Activated naive CD4-positive, alpha-beta T cell treated with anti-CD3 and anti-CD28 coated beads, Interleukin-2, amount 50 U/mL, for 72 hours (primary cell): ENCODE measurements around the gene CADM4. TPM values are rescaled to one million over a fixed set of nuclear protein-coding genes. Genes with fewer than 3 reads are reported as not detected.
A peak's percentile ranks its signal among the peaks of the same experiment; 100 is the strongest.
"Not testable (repeated sequence)": the region's sequence is repeated elsewhere in the genome, so short reads cannot be mapped to it uniquely, and the experiment has no call there.

ENCODE experiments used
- ATAC-seq, 2 donors: fragments of 150-1000 bp; cut with Tn5 transposase; 2 replicates each; pipeline ENCODE4 v1.10.0; 2021; ENCODE audit warnings: mild to moderate bottlenecking in 2 of 2, moderate library complexity in 2 of 2
- DNase-seq, 2 donors: peaks; one replicate each; pipeline ENCODE4 v3.0.0; 2021 to 2022; ENCODE audit warnings: low spot score in 2 of 2
- H3K27ac Mint-ChIP-seq, 2 donors: one replicate each; pipeline ENCODE4 v1.8.0; 2022; ENCODE audit warnings: mild to moderate bottlenecking in 2 of 2, mixed read lengths in 2 of 2
- H3K36me3 Mint-ChIP-seq, 2 donors: one replicate each; pipeline ENCODE4 v1.8.0; 2022; ENCODE audit warnings: mixed read lengths in 2 of 2
- H3K9me3 Mint-ChIP-seq, 2 donors: one replicate each; pipeline ENCODE4 v1.8.0; 2022; ENCODE audit warnings: mixed read lengths in 2 of 2
- total RNA-seq, 2 donors: library from RNA; stranded (reverse); gene quantifications; one replicate each; pipeline ENCODE4 v1.2.3, GENCODE V29; 2022

CADM4 gene, protein sequence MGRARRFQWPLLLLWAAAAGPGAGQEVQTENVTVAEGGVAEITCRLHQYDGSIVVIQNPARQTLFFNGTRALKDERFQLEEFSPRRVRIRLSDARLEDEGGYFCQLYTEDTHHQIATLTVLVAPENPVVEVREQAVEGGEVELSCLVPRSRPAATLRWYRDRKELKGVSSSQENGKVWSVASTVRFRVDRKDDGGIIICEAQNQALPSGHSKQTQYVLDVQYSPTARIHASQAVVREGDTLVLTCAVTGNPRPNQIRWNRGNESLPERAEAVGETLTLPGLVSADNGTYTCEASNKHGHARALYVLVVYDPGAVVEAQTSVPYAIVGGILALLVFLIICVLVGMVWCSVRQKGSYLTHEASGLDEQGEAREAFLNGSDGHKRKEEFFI
- total RNA-seq, result under 1 TPM; 0.58 to 0.66 TPM

DNA sequence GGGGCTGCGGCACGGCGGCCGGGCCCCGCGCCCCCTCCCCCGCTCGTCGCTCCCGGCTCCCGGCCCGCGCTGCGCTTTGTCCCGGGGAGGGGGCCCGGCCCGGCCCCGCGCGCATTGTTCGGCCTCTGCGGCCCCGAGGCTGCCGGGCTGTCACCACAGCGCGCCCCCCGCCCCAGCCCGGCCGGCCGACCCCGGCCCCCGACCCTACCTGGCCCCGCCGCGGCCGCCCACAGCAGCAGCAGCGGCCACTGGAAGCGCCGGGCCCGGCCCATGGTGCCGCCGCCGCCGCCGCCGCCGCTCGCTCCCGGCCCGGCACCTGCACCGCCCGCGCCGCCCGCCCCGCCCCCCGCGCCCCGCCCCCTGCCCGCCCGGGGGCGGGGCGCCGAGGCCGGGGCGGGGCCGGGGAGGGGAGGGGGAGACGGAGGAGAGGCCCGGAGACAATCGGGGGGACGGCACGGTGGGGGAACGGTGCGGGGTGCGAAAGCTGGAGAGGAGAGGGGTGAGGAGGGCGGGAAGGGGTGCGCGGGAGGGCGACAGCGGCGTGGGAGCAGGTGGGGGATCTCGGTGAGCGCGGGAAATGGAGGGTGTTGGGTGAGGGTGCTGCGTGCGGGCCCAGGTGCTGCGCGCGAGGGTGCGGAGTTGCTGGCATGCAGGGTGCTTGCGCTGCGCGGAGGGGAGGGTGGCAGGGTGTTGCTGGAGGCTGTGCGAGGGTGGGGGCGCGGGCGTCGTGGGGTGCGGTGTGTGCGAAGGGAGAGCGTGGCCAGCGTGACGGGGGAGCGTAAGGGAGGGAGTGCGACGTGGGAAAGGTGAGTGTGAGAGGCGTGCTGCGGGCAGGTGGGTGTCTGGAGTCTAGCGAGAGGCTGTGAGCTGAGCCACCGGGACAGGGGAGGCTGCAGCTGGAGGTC lies at the start of gene CADM4:
Gene CADM4 (minus strand): TSS at position 332 of the 905 bp plus-strand sequence. CDS start 60 bp downstream, at position 272.
- peak in 1 of 2 donors; percentile 34 for DNase-seq

DNA sequence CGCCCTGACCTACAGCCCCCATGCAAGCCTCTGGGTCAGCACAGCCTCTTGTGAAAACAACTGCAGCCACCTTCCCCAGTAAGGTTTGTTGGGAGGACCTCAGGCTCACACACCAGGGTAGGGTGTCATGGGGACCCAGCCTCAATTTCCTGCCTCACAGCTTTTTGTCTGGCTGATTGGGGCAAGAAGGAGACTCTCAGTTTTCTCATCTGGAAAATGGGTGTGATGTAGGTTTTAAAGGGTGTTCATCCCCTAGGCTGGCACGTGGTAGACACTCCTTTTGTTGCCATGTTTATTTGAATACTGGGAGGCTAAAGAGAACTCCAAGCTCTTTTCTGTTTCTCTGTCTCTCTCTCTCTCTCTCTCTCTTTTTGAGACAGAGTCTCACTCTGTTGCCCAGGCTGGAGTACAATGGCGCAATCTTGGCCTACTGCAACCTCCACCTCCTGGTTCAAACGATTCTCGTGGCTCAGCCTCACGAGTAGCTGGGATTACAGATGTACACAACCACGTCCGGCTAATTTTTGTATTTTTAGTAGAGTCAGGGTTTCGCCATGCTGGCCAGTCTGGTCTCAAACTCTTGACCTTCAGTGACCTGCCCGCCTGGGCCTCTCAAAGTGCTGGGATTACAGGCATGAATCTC lies 48.5 kb upstream of the CADM4 start:
- Mint-ChIP-seq H3K27ac (no peak overlapping the region), H3K9me3 (peaks cover 0 to 9% of the 10 kb centered on the region in 2 donors), H3K36me3 (peaks cover 5 to 7% of the 10 kb centered on the region in 2 donors)
- DNase-seq (no peak), ATAC-seq (no peak)

More for the DNA sequence above, at the start of gene CADM4:
- Mint-ChIP-seq H3K9me3 (no peaks in the 10 kb centered on the region), H3K27ac (peak within 1 kb of the TSS in 1 of 2 donors; percentile 36), H3K36me3 (no peaks in the 10 kb centered on the region)
- ATAC-seq, result peak; percentile 80 to 86

DNA sequence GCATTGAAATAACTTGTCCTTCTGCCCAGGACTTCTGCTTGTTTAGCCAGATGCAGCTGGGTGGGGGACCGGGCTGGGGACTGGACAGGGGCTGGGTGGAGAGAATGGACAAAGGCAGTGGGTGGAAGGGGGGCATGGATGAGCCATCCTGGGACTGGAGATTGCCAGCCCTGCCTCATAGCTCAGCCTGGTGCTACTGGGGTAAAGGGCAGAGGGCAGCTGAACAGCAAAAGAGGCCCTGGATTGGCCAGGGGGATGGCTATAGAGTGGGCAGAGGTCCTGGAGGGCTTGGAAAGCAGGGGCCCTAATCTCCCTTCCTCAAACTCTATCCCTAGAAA lies 48.0 kb upstream of the CADM4 start:
- DNase-seq (no peak), ATAC-seq (no peak)
- no peak overlapping the region for H3K27ac Mint-ChIP-seq
- peaks cover 5 to 7% of the 10 kb centered on the region in 2 donors for H3K36me3 Mint-ChIP-seq
- H3K9me3 Mint-ChIP-seq, result peaks cover 0 to 9% of the 10 kb centered on the region in 2 donors

DNA sequence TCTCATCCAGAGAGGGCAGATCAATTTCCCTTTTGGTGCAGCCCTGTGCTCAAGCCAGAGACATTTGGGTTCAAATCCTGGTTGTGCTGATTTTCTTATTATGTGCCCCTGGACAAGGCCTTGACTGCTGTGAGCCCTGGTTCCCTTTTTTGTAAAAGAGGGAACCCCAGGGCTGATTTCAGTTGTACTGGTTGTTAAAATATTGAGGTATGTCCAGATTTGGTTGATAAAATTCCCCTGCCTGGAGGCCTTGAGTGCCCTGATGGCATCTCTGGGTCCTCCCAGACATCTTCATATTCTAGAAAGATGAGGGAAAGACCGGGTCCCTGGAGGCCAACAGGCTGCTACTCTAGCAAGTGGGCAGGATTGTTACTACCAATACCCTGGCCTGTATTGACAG lies 44.7 kb upstream of the CADM4 start:
- DNase-seq (no peak), ATAC-seq (no peak)
- peak overlapping the region in 1 of 2 donors; percentile 64 for H3K27ac Mint-ChIP-seq
- no peaks in the 10 kb centered on the region for H3K36me3 Mint-ChIP-seq
- H3K9me3 Mint-ChIP-seq, result no peaks in the 10 kb centered on the region

DNA sequence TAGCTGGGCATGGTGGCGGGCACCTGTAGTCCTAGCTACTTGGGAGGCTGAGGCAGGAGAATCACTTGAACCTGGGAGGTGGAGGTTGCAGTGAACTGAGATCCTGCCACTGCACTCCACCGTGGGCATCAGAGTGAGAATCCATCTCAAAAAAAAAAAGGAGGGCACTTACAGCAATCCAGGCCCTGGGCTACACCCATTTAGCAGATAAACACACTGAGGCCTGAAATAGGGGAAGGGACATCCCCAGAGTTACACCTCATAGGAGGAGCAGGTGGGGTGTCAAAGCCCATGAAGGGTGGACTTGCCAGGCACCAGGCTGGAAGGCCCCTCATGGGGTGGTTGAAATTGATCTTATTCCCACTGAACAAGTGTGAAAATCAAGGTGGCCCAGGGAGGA lies 44.3 kb upstream of the CADM4 start:
- no peaks in the 10 kb centered on the region for H3K36me3 Mint-ChIP-seq
- no peak for DNase-seq
- ATAC-seq, result no peak
- peak overlapping the region in 1 of 2 donors; percentile 64 for H3K27ac Mint-ChIP-seq
- no peaks in the 10 kb centered on the region for H3K9me3 Mint-ChIP-seq

DNA sequence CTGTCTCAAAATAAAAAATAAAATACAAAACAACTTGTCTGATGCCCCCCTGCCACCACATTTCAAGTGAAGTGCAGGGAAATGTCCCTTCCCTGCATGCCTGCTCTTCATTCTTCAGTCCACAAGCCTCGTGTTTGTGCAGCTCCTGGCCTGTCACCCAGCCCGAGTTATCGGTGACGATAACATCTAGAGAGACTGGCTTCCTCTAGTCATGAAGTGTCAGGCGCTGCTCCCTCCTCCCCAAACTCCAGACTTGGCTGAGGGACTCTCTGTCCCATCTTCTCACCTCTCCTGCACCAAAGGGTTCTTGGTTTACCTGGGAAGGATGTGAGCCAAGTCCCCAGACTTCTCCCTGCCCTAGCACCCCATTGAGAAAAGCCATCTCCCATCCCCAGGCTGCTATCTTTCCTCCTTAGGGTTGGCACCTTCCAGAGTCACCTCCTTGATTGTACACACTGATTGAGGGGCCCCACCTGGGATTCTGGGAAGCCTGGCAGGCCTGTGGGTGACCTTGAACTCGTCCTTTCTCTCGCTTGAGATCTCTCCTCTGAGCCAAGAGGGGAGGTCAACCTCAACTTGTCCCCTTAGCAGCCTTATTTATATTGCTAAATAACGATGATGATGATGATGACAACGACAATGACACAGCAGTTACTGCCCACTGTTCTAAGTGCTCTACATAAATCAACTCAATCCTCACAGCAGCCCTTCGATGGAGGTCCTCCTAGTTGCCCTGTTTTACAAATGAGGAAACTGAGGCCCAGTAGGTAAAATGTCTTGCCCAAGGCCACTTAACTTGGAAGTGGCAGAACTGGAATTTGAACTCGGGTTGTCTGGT lies 43.4 kb upstream of the CADM4 start:
- Mint-ChIP-seq H3K27ac (peak overlapping the region in 1 of 2 donors; percentile 64), H3K9me3 (no peaks in the 10 kb centered on the region), H3K36me3 (no peaks in the 10 kb centered on the region)
- DNase-seq (no peak), ATAC-seq (no peak)

DNA sequence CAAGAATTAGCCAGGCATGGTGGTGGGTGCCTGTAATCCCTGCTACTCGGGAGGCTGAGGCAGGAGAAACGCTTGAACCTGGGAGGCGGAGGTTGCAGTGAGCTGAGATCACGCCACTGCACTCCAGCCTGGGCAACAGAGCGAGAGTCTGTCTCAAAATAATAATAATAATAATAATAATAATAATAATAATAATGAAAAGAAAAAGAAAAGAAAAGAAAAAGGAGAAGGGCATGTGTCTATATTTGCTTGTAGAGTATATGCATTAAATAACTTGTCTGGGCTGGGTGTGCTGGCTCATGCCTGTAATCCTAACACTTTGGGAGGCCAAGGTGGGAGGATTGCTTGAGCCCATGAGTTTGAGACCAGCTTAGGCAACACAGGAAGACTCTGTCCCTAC lies 42.6 kb upstream of the CADM4 start:
- H3K27ac Mint-ChIP-seq, ATAC-seq, DNase-seq, H3K36me3 Mint-ChIP-seq, H3K9me3 Mint-ChIP-seq: not testable (repeated sequence)

DNA sequence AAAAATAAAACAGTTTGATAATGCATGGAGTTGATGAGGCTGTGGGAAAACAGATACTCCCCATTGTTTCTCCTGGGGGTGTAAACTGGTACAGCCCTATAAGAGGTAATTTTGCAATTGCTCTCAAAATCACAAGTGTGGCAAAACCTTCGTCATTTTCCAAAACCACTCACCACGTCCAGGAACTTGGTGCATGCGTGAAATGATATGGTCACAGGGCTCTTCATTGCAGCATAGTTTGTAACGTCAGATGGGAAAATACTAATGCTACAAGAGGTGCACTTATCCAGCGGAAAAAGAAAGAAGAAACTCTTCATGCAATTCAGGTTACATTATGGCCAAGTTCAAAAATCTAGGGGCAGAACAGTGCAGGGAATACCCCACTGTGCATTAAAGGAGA lies 42.2 kb upstream of the CADM4 start:
- ATAC-seq, result no peak
- no peaks in the 10 kb centered on the region for H3K9me3 Mint-ChIP-seq
- no peak overlapping the region for H3K27ac Mint-ChIP-seq
- H3K36me3 Mint-ChIP-seq, result no peaks in the 10 kb centered on the region
- no peak for DNase-seq

DNA sequence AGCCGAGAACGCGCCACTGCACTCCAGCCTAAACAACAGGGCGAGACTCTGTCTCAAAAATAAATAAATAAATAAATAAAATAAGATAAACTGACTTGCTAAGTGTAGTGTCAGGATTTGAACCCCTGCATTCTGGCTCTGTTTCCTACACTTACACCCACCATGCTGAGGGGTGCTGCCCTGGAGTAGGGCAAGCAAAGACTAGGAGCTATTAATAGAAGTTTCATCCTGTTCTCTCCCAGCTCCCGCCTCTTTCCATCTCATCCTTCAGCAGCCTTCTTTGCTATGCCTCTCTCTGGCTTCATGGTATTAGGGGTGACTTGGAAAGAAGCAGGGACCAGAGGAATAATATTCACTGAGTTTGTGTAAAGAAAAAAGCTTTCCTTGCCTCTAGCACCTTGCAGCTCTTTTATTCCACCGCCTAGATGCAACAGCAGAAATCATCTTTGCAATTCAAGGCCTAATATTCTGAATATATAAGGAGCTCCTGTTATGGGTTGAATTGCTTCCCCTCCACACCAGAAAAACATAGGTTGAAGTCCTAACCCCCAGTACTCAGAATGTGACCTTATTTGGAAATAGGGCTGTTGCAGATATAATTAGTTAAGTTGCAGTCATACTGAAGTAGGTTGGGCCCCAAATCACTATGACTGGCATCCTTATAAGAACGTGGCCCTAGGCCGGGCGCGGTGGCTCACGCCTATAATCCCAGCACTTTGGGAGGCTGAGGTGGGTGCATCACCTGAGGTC lies 39.0 kb upstream of the CADM4 start:
- DNase-seq (no peak), ATAC-seq (no peak)

DNA sequence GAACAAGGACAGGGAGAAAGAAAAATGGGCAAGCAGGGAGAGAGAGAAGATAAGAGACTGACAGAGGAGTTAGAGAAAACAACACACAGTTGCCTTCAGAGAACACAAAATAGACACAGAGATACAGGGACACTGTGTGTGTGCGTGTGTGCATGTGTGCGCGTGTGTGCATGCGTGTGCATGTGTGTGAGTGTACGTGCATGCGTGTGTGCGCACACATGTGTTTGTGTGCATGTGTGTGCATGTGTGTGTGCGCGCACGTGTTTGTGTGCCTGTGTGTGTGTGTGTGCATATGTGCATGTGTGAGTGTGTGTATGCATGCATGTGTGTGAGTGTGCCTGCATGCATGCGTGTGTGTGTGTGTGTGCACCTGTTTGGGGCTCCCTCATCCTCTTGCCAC lies 36.3 kb upstream of the CADM4 start:
- no peaks in the 10 kb centered on the region for H3K9me3 Mint-ChIP-seq
- ATAC-seq (no peak), DNase-seq (no peak)
- no peaks in the 10 kb centered on the region for H3K36me3 Mint-ChIP-seq
- peak overlapping the region; percentile 1 to 68 for H3K27ac Mint-ChIP-seq

More for the DNA sequence above, 39.0 kb upstream of the CADM4 start:
- H3K27ac Mint-ChIP-seq, result no peak overlapping the region
- H3K9me3 Mint-ChIP-seq, result no peaks in the 10 kb centered on the region
- H3K36me3 Mint-ChIP-seq, result no peaks in the 10 kb centered on the region

DNA sequence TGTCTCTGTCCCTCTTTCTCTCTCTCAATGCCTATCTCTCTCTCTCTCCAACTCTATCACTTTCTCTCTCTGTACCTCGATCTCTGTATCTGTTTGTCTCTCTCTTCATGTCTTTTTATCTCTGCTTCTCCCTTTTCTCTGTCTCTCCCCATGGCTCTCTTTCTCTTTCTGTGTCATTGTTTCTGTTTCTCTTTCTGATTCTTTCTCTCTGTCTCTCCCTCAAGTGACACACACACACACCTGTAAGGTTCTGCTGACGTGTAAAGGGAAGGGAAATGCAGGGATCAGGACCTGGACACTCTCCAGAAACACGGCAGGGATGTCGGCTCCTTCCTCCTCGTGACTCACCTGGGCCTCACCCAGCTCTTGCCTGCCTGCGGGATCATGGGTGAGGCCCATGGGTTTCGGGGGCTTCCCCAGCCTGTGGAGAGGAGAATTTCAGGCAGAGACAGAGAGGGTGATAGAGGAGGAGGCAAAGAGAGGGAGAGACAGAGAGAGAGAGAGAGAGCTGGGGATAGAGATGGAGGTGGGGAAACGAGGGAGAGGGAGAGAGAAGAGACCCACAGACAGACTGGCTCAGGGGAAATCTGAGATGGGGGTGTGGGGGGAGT lies 35.7 kb upstream of the CADM4 start:
- no peaks in the 10 kb centered on the region for H3K36me3 Mint-ChIP-seq

DNA sequence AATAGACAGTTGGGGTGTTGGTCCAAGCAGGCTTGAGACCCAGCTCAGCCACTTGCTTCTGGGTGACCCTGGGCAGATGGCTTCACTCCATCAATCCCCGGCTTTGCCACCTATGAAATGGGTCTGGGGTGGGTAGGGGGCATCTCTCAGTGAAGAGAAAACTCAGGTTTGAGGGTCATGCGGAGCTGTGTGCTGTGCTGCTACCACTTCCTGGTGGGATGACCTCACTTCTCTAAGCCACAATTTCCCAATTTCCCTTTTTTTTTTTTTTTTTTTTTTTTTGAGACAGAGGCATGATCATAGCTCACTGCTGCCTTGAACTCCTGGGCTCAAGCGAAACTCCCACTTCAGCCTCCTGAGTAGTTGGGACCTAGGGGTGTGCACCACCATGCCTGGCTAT lies 34.9 kb upstream of the CADM4 start:
- DNase-seq (no peak), ATAC-seq (no peak)
- H3K36me3 Mint-ChIP-seq, result no peaks in the 10 kb centered on the region
- no peaks in the 10 kb centered on the region for H3K9me3 Mint-ChIP-seq
- H3K27ac Mint-ChIP-seq, result peak overlapping the region in 1 of 2 donors; percentile 68

More for the DNA sequence above, 35.7 kb upstream of the CADM4 start:
- ATAC-seq (peak; percentile 83), DNase-seq (no peak)
- H3K9me3 Mint-ChIP-seq, result no peaks in the 10 kb centered on the region
- H3K27ac Mint-ChIP-seq, result peak overlapping the region; percentile 2 to 68

DNA sequence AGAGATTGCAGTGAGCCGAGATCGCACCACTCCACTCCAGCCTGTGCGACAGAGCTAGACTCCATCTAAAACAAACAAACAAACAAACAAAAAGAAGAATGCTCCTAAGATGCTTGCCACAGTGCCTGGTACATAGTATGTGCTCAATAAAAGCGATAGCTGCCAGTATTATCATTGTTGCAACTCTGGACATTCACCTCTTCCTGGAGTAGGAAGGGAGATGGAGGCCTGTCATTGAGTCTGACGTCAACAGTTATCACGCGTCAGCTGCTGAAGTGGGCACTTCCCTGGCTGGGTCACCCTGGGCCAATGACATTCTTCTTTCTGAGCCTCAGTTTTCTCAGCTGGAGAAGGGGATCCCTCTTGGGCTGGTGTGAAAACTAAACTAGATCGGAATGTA lies 34.5 kb upstream of the CADM4 start:
- no peak for DNase-seq
- no peak overlapping the region for H3K27ac Mint-ChIP-seq
- no peaks in the 10 kb centered on the region for H3K9me3 Mint-ChIP-seq
- no peak for ATAC-seq
- H3K36me3 Mint-ChIP-seq, result no peaks in the 10 kb centered on the region

DNA sequence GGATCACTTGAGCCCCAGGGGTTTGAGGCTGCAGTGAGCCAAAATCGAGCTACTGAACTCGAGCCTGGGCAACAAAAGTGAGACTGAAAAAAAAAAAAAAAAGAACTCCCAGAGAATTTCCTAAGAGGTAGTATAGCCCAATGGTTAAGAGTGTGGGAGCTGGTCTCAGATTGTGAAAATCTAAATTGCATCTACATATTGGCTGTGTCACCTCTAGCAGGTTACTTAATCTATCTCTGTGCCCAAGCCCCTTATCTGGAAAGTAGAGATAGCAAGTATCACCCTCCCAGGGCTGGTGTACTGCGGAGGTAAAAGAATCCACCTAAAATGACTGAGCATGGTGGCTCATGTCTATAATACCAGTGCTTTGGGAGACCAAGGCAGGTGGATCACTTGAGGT lies 34.0 kb upstream of the CADM4 start:
- Mint-ChIP-seq H3K27ac (no peak overlapping the region), H3K9me3 (no peaks in the 10 kb centered on the region), H3K36me3 (no peaks in the 10 kb centered on the region)
- no peak for DNase-seq
- no peak for ATAC-seq

DNA sequence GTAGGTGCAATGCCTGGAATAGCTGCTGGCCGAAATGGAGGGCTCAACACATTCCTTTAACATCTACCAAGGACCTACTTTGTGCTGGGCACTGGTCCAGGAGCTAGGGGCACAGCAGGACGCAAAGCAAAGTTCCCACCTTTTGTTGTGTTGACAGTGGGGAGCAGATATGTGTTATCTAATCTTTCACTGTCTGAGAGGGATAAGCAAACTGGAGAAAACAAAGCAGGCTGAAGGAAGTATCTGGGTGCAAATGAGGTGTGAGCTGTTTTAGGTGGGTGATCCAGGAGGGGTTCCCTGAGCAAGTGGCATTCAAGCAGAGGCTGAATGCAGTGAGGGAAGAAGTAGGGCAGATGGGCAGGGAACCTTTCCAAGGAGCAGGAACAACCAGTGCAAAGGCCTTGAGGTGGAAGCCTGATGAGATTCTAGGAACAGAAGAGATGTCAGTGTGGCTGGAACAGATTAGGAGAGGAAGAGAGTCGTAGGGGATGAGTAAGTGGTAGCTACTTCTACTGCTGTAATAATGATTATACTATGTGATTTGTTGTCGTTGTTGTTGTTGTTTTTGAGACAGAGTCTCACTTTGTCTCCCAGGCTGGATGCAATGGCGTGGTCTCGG lies 32.5 kb upstream of the CADM4 start:
- H3K9me3 Mint-ChIP-seq, result no peaks in the 10 kb centered on the region
- DNase-seq (no peak), ATAC-seq (no peak)
- H3K36me3 Mint-ChIP-seq, result peaks cover 5 to 12% of the 10 kb centered on the region in 2 donors
- no peak overlapping the region for H3K27ac Mint-ChIP-seq
